Aorta (tissue), 5 donors: ENCODE measurements around the gene AQP2. TPM values are rescaled to one million over a fixed set of nuclear protein-coding genes. Genes with fewer than 3 reads are reported as not detected.
A peak's percentile ranks its signal among the peaks of the same experiment; 100 is the strongest.

Experiments
- ATAC-seq: fragments of 200-7000 bp; cut with Tn5 transposase; one replicate; pipeline ENCODE4 v1.9.1; 2022; ENCODE audit warnings: moderate library complexity; ENCODE audit not compliant: low FRiP score
- DNase-seq, 2 donors: peaks; one replicate each; pipeline ENCODE4 v3.0.0-alpha.2; 2020
- H3K27ac ChIP-seq, 2 donors: one replicate each; pipeline ENCODE4 v1.5.1; 2013; ENCODE audit warnings: low read length in 2 of 2, mild to moderate bottlenecking in 2 of 2, moderate library complexity in 2 of 2, control low read depth in 1 of 2, inconsistent platforms in 1 of 2, low read depth in 1 of 2
- H3K27me3 ChIP-seq, 2 donors: one replicate each; pipeline ENCODE4 v1.6.1; 2013; ENCODE audit warnings: control low read depth in 1 of 2, low read length in 1 of 2, mild to moderate bottlenecking in 1 of 2, moderate library complexity in 1 of 2; ENCODE audit not compliant: insufficient read depth in 2 of 2, control insufficient read depth in 1 of 2
- H3K36me3 ChIP-seq, 2 donors: one replicate each; pipeline ENCODE4 v1.6.1; 2013; ENCODE audit warnings: control low read depth in 1 of 2, low read length in 1 of 2, mild to moderate bottlenecking in 1 of 2; ENCODE audit not compliant: insufficient read depth in 2 of 2, control insufficient read depth in 1 of 2
- H3K4me1 ChIP-seq, 2 donors: one replicate each; pipeline ENCODE4 v1.6.1; 2013; ENCODE audit warnings: low read length in 2 of 2, control low read depth in 1 of 2, mild to moderate bottlenecking in 1 of 2, moderate library complexity in 1 of 2; ENCODE audit not compliant: insufficient read depth in 2 of 2, control insufficient read depth in 1 of 2
- H3K4me3 ChIP-seq, 2 donors: one replicate each; pipeline ENCODE4 v1.5.1; 2013; ENCODE audit warnings: low read length in 2 of 2, control low read depth in 1 of 2, mild to moderate bottlenecking in 1 of 2
- H3K9me3 ChIP-seq: one replicate; pipeline ENCODE4 v1.6.1; 2013; ENCODE audit warnings: mild to moderate bottlenecking, low read length; ENCODE audit not compliant: control insufficient read depth
- WGBS, 2 donors: extraction: QIAGEN DNeasy Blood & Tissue Kit; methylation state at CpG; one replicate each; pipeline ENCODE4 v1.1.7; 2013; 5-methylcytosine and 5-hydroxymethylcytosine counted together
- intact Hi-C, 2 donors: fragments of 100-400 bp; cut with DNase I; formaldehyde crosslinking; loops; one replicate each; pipeline versions ENCODE4 v1.14.2 to v1.15.0; 2022
- long read RNA-seq, 2 donors: library from polyadenylated mRNA; unstranded; transcript quantifications; one replicate each; pipeline ENCODE4 v2.0.0, GENCODE V29; 2020 to 2021
- polyA plus RNA-seq, 2 donors: library from polyadenylated mRNA; stranded (reverse); fragments of 200-250 nt; gene quantifications; one replicate each; pipeline ENCODE4 v1.2.3, GENCODE V29; 2013
- total RNA-seq, 2 donors: library from RNA; stranded (reverse); fragmentation: NEBNext Ultra II Directional; extraction: Animal tissue kit (Norgen Biotek cat#: 25700); gene quantifications; one replicate each; pipeline ENCODE4 v1.2.1, GENCODE V29; 2021
- donor health status: healthy with polysubstance abuse.
- donor health status: Bipolar disorder and iron deficiency.
- donor health status: DM: no; HTN: no; CAD: no.
- donor health status: DM: no; HTN: no; CAD: no.
- donor health status: DM: yes; HTN: yes; CAD: no.

The AQP2 gene
- under 1 TPM in 1 of 2 donors, not detected in 1; 0.21 TPM for total RNA-seq
- not detected for polyA plus RNA-seq
- long read RNA-seq, donor 1 = 0 reads
- long read RNA-seq, donor 2 = 0 reads

GRCh38 chr12:49950273-49951251 lies at the start of gene AQP2:
AQP2 (plus strand) TSS chr12:49950737; CDS start chr12:49950831, 94 bp downstream.
- intact Hi-C loops = no loop called here
- H3K4me3 ChIP-seq = no peak within 1 kb of the TSS
- peak in 1 of 2 donors; percentile 55 for DNase-seq
- no peaks in the 10 kb centered on the region for H3K9me3 ChIP-seq
- H3K27me3 ChIP-seq = no peaks in the 10 kb centered on the region
- WGBS, 2 donors = 88 to 89% methylated on average over 32 of the region's 32 CpGs
- no peak within 1 kb of the TSS for H3K27ac ChIP-seq
- no peaks in the 10 kb centered on the region for H3K4me1 ChIP-seq
- no peak for ATAC-seq
- H3K36me3 ChIP-seq = no peaks in the 10 kb centered on the region

GRCh38 chr12:49901026-49901425 lies 49.5 kb upstream of the AQP2 start:
- no peaks in the 10 kb centered on the region for H3K4me1 ChIP-seq
- no peaks in the 10 kb centered on the region for H3K9me3 ChIP-seq
- ATAC-seq (no peak), DNase-seq (peak in 1 of 2 donors; percentile 22)
- H3K36me3 ChIP-seq = no peaks in the 10 kb centered on the region
- intact Hi-C loops = no loop called here
- no peak overlapping the region for H3K27ac ChIP-seq
- no peaks in the 10 kb centered on the region for H3K27me3 ChIP-seq
- 88 to 94% methylated on average over 4 of the region's 4 CpGs for WGBS, 2 donors
- H3K4me3 ChIP-seq = no peak overlapping the region

- Histone ChIP-seq H3K27ac (no peak overlapping the region), H3K4me1 (no peaks in the 10 kb centered on the region), H3K9me3 (no peaks in the 10 kb centered on the region), H3K4me3 (no peak overlapping the region), H3K36me3 (no peaks in the 10 kb centered on the region), H3K27me3 (no peaks in the 10 kb centered on the region)
- DNase-seq (peak; percentile 13 to 17), ATAC-seq (no peak)
- intact Hi-C loops = no loop called here
- 91 to 93% methylated on average over 5 of the region's 5 CpGs for WGBS, 2 donors
Measured at GRCh38 chr12:49901986-49902385, 48.6 kb upstream of the AQP2 start.

GRCh38 chr12:49902399-49903350 lies 47.9 kb upstream of the AQP2 start:
- no peaks in the 10 kb centered on the region for H3K27me3 ChIP-seq
- no peaks in the 10 kb centered on the region for H3K36me3 ChIP-seq
- 94 to 95% methylated on average over 15 to 16 of the region's 16 CpGs for WGBS, 2 donors
- no peak for ATAC-seq
- intact Hi-C loops = no loop called here
- no peaks in the 10 kb centered on the region for H3K9me3 ChIP-seq
- H3K4me1 ChIP-seq = no peaks in the 10 kb centered on the region
- DNase-seq = peak; percentile 45
- H3K4me3 ChIP-seq = no peak overlapping the region
- no peak overlapping the region for H3K27ac ChIP-seq

GRCh38 chr12:49903351-49903699 lies 47.2 kb upstream of the AQP2 start:
- no peaks in the 10 kb centered on the region for H3K36me3 ChIP-seq
- H3K4me3 ChIP-seq = no peak overlapping the region
- no peaks in the 10 kb centered on the region for H3K27me3 ChIP-seq
- H3K27ac ChIP-seq = no peak overlapping the region
- H3K9me3 ChIP-seq = no peaks in the 10 kb centered on the region
- intact Hi-C loops = no loop called here
- no peaks in the 10 kb centered on the region for H3K4me1 ChIP-seq
- 62 to 72% methylated on average over 12 of the region's 12 CpGs for WGBS, 2 donors
- ATAC-seq (no peak), DNase-seq (peak in 1 of 2 donors; percentile 42)

GRCh38 chr12:49903700-49904423 lies 46.7 kb upstream of the AQP2 start, which contains the start of gene FAIM2:
FAIM2 (minus strand) TSS chr12:49903900; CDS start chr12:49903792, 108 bp downstream.
- Histone ChIP-seq H3K36me3 (no peaks in the 10 kb centered on the region), H3K27me3 (no peaks in the 10 kb centered on the region), H3K9me3 (no peaks in the 10 kb centered on the region), H3K4me1 (no peaks in the 10 kb centered on the region), H3K4me3 (peak within 1 kb of the TSS; percentile 3 to 41), H3K27ac (no peak within 1 kb of the TSS)
- ATAC-seq = peak; percentile 76
- intact Hi-C loops = no loop called here
- peak; percentile 71 to 85 for DNase-seq
- 4 to 9% methylated on average over 28 to 56 of the region's 56 CpGs for WGBS, 2 donors

GRCh38 chr12:49904601-49905000 lies 45.9 kb upstream of the AQP2 start:
- Histone ChIP-seq H3K36me3 (no peaks in the 10 kb centered on the region), H3K4me3 (no peak overlapping the region), H3K4me1 (no peaks in the 10 kb centered on the region), H3K9me3 (no peaks in the 10 kb centered on the region), H3K27me3 (no peaks in the 10 kb centered on the region), H3K27ac (no peak overlapping the region)
- DNase-seq (no peak), ATAC-seq (no peak)
- 90% methylated on average over 11 of the region's 11 CpGs for WGBS, 2 donors
- intact Hi-C loops = no loop called here

- Histone ChIP-seq H3K9me3 (no peaks in the 10 kb centered on the region), H3K27me3 (no peaks in the 10 kb centered on the region), H3K4me3 (no peak overlapping the region), H3K4me1 (no peaks in the 10 kb centered on the region), H3K36me3 (no peaks in the 10 kb centered on the region), H3K27ac (no peak overlapping the region)
- intact Hi-C loops = no loop called here
- ATAC-seq (no peak), DNase-seq (no peak)
- WGBS, 2 donors = 95 to 97% methylated on average over 7 of the region's 7 CpGs
Measured at GRCh38 chr12:49905718-49906314, 44.7 kb upstream of the AQP2 start.
